GM21529 (cell line): ENCODE results near the gene JAG2.

Experiments
- ATAC-seq: cut with Tn5 transposase; IDR thresholded peaks from one replicate; pipeline ENCODE4 v1.9.1; 2021; ENCODE audit not compliant: unreplicated experiment

Gene JAG2

GRCh38 chr14:105142651-105143450 lies 25.7 kb downstream of the JAG2 start:
- no peak for ATAC-seq

- ATAC-seq = no peak
Measured at GRCh38 chr14:105141486-105142281, 26.9 kb downstream of the JAG2 start.

GRCh38 chr14:105141026-105141425 lies 27.6 kb downstream of the JAG2 start:
- no peak for ATAC-seq

- no peak for ATAC-seq
Measured at GRCh38 chr14:105140581-105140980, 28.0 kb downstream of the JAG2 start.

- no peak for ATAC-seq
Measured at GRCh38 chr14:105139831-105140239, 28.7 kb downstream of the JAG2 start.

- no peak for ATAC-seq
Measured at GRCh38 chr14:105139212-105139825, 29.3 kb downstream of the JAG2 start.

- ATAC-seq = no peak
Measured at GRCh38 chr14:105138551-105139111, 29.9 kb downstream of the JAG2 start.

- ATAC-seq = no peak
Measured at GRCh38 chr14:105138021-105138541, 30.5 kb downstream of the JAG2 start.

- no peak for ATAC-seq
Measured at GRCh38 chr14:105137481-105138020, 31.0 kb downstream of the JAG2 start.

GRCh38 chr14:105136401-105137322 lies 31.9 kb downstream of the JAG2 start:
- ATAC-seq = no peak

GRCh38 chr14:105135700-105136395 lies 32.7 kb downstream of the JAG2 start:
- ATAC-seq = no peak

GRCh38 chr14:105132921-105133654 lies 35.5 kb downstream of the JAG2 start:
- no peak for ATAC-seq

GRCh38 chr14:105131241-105131640 lies 37.3 kb downstream of the JAG2 start:
- no peak for ATAC-seq

- ATAC-seq = no peak
Measured at GRCh38 chr14:105128059-105128458, 40.5 kb downstream of the JAG2 start.

GRCh38 chr14:105126981-105127329 lies 41.6 kb downstream of the JAG2 start:
- no peak for ATAC-seq

GRCh38 chr14:105126126-105126980 lies 42.2 kb downstream of the JAG2 start:
- ATAC-seq = no peak

GRCh38 chr14:105124823-105125222 lies 43.8 kb downstream of the JAG2 start:
- ATAC-seq = no peak
